MG63 (cell line): Measurements from ENCODE around the gene MLN. TPM values are rescaled to one million over a fixed set of nuclear protein-coding genes. Genes with fewer than 3 reads are reported as not detected.

ENCODE experiments used
- DNase-seq: peaks from one replicate; pipeline ENCODE4 v3.0.0-alpha.2; 2020
- H3K27me3 ChIP-seq: fragments of 250-450 bp; sonication (Bioruptor Pico); 2 replicates; pipeline ENCODE4 v1.5.1; 2020; ENCODE audit warnings: mild to moderate bottlenecking, moderate library complexity
- H3K36me3 ChIP-seq: fragments of 250-450 bp; sonication (Bioruptor Pico); 2 replicates; pipeline ENCODE4 v1.5.1; 2020; ENCODE audit warnings: mild to moderate bottlenecking, moderate library complexity
- H3K4me3 ChIP-seq: fragments of 250-450 bp; sonication (Bioruptor Pico); 2 replicates; pipeline ENCODE4 v1.5.1; 2020; ENCODE audit warnings: mild to moderate bottlenecking, moderate library complexity
- H3K9me3 ChIP-seq: fragments of 250-450 bp; sonication (Bioruptor Pico); 2 replicates; pipeline ENCODE4 v1.5.1; 2020; ENCODE audit warnings: mild to moderate bottlenecking, moderate library complexity
- total RNA-seq: library from RNA; depleted of rRNA; stranded (reverse); fragments of >200 nt; shearing (Covaris generic); gene quantifications from 2 replicates; pipeline ENCODE4 v1.2.3, GENCODE V29; 2014; ENCODE audit warnings: low replicate concordance

The MLN gene
- total RNA-seq, 1 experiment from 2014 or later, result not detected

DNA sequence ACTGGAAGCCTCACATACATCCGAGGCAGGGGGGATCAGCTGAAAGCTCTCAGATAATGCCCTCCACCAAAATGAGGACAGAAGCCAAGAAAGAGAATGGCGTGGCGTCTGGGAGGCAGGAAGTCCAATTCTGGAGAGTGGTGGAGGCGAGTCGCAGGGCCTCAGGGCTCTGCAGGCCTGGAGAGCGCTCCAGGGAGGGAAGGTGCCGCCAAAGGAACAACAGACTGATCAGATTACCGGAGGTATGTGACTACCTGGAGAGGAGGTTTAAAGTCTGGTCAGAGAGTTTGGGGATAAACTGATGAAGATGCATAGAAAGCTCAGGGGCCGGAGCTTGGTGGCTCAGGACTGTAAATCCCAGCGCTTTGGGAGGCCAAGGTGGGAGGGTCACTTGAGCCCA lies 45.9 kb downstream of the MLN start:
- Histone ChIP-seq H3K27me3 (no peaks in the 10 kb centered on the region), H3K36me3 (no peaks in the 10 kb centered on the region)
- no peak for DNase-seq

DNA sequence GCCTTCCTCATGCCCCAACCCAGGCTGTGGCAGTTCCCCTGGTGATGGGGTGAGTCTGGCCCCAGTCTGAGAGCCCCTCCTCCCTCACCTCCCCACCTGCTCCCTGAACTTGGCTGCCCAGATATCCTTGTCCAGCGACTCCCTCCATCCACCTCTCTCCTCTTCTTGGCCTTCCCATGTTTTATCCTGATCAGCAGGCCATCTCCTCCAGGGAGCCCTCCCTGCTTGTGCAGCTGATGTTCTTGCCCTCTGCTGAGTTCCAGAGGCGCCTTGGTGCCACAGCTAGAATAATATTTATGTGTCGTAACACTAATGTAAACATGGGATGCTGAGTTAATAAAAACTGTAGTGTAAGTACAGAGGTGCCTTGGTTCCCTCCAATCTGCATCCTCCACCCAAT lies 46.7 kb downstream of the MLN start:
- Histone ChIP-seq H3K9me3 (no peaks in the 10 kb centered on the region), H3K4me3 (no peak overlapping the region), H3K27me3 (no peaks in the 10 kb centered on the region), H3K36me3 (no peaks in the 10 kb centered on the region)
- no peak for DNase-seq

More for the DNA sequence above, 45.9 kb downstream of the MLN start:
- Histone ChIP-seq H3K9me3 (no peaks in the 10 kb centered on the region), H3K4me3 (no peak overlapping the region)

DNA sequence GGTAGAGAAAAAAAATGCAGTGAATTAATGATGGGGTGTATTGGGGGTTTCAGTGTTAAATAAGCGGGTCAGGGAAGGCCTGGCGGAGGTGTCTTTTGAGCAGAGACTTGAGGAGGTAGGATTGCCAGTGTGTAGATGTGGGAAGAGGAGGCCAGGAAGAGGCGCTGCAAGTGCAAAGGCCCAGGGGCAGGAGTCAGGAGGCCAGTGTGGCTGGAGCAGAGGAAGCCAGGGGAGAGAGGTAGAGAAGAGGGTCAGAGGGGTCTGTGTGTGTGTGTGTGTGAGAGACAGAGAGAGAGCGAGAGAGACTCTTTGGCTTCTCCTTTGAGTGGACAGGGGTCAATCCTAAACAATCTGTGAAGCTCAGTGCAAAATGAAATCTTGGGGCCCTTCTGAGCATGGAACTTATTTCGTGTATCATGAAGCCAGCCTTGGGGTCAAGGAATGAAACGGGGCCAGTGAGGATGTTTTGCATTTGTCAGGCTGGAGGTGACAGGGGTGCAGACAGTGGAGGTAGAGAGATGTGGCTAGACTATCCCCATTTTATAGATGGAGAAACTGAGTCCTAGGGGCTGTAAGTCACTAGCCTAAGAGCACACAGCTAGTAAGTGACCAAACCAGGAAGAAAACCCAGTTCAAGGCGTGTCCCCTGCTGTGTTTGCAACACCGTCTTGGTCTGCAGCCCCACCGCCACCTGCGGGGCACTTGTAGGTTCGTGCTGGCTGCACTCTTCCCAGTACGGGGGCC lies 47.4 kb downstream of the MLN start:
- Histone ChIP-seq H3K9me3 (no peaks in the 10 kb centered on the region), H3K27me3 (no peaks in the 10 kb centered on the region), H3K36me3 (no peaks in the 10 kb centered on the region), H3K4me3 (no peak overlapping the region)
- DNase-seq, result no peak

DNA sequence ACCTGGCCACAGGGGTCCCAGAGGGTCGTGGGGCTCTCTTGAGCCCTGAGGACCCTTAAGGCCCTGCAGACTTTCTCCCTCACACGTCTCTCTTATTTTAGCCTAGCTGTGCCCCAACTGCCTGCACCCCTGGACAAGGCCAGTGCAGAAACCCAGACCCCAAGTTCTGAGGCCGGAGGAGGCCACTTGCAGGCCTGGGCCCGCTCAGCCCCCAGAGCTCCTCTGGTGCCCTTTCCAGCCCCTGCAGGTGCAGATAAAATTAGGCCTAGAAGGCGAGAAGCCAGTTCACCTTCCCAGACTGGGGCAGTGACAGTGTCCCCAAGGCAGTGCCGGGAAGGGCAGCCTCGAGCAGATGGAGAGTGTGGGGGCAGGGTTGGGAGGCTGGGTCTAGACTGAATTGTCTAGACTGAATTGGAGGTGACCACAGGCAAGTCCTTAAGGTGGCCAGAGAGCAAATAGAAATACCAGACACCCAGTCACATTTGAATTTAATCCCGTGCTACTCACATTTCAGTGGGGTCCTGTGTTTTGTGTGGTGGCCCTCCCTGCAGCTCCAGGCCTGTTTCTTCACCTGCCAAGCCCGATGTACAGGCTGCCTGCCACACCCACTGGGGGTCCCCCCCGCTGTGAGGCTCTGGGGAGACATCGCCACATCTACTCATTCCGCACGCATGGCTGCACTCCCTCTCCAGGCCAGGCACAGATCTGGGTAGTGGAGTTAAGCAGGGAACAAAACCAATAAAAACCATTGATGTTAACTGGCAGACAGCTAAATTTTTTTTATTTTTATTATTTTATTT lies 48.5 kb downstream of the MLN start:
- Histone ChIP-seq H3K27me3 (no peaks in the 10 kb centered on the region), H3K4me3 (no peak overlapping the region), H3K9me3 (no peaks in the 10 kb centered on the region), H3K36me3 (no peaks in the 10 kb centered on the region)
- no peak for DNase-seq

GRCh38 chr6:33754222-33754621 lies 49.6 kb downstream of the MLN start:
- Histone ChIP-seq H3K4me3 (no peak overlapping the region), H3K27me3 (no peaks in the 10 kb centered on the region), H3K36me3 (no peaks in the 10 kb centered on the region), H3K9me3 (no peaks in the 10 kb centered on the region)
- DNase-seq, result no peak

- DNase-seq, result no peak
- Histone ChIP-seq H3K27me3 (no peaks in the 10 kb centered on the region), H3K36me3 (no peaks in the 10 kb centered on the region), H3K9me3 (no peaks in the 10 kb centered on the region), H3K4me3 (no peak overlapping the region)
Measured at GRCh38 chr6:33752646-33753015, 51.2 kb downstream of the MLN start.

DNA sequence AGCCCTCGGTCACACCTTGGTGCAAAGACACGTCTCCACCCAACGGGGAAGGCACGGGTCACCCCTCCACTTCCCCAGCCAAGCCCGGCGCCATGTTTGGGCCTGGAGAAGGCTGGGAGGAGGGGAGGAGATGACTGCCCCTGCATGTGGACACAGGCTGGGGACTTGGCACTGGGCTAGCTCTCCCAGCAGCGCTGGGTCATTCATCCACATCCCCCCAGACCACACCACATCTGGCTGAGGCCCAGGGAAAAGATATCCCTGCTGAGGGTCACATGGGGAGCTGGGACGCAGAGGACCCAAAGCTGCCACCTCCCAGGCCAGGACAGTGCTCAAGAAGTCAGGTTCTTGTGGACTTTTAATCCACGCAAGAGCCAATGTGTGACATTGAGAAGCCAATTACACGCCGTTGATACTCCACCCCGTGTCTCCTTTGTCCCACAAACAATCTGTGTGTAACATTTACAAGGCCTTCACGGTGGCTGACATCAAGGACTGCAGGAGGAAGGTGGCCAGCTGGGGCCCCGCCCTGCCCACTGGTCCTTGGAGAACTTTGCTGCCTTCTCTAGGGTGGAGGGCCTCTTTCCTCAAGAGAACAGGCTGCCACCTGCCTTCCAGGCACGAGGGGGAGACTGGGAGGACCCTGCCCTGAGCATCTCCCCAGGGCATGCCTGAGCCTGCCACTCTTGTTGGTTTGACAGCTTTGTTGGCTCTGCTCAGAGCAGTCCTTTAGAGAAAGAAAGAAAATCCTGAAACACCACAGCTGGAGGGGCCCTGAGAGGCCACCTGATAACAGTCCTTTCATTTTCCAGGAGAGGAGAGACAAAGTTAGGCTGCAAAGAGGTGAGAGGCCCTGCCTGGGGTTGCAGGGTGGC lies 51.8 kb downstream of the MLN start:
- DNase-seq, result no peak
- H3K9me3 ChIP-seq, result no peaks in the 10 kb centered on the region
- no peaks in the 10 kb centered on the region for H3K27me3 ChIP-seq
- no peaks in the 10 kb centered on the region for H3K36me3 ChIP-seq
- H3K4me3 ChIP-seq, result no peak overlapping the region

GRCh38 chr6:33750244-33750991 lies 53.4 kb downstream of the MLN start:
- no peak for DNase-seq
- H3K4me3 ChIP-seq, result no peak overlapping the region
- no peaks in the 10 kb centered on the region for H3K36me3 ChIP-seq
- no peaks in the 10 kb centered on the region for H3K9me3 ChIP-seq
- H3K27me3 ChIP-seq, result no peaks in the 10 kb centered on the region

- H3K9me3 ChIP-seq, result no peaks in the 10 kb centered on the region
- no peak overlapping the region for H3K4me3 ChIP-seq
- H3K27me3 ChIP-seq, result no peaks in the 10 kb centered on the region
- DNase-seq, result no peak
- no peaks in the 10 kb centered on the region for H3K36me3 ChIP-seq
Measured at GRCh38 chr6:33749401-33749800, 54.4 kb downstream of the MLN start.

DNA sequence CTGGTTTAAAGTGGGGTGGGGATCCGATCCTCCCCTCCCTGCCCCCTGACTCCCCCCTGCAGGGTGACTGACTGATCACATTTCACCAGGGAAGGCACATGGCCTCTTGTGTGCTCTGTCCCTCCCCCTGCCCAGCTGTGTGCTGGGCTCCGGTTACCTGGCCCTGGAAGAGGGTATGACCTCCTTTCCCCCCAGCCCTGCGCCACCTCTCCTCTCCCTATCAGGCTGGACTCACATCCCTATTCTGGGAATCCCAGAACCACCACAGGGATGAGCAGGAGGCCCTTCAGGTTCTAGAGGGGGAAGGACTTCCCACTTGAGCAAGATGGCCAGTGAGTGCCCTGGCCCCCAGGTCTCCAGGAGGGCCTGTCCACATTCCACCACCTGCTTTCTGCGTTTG lies 55.0 kb downstream of the MLN start:
- no peaks in the 10 kb centered on the region for H3K9me3 ChIP-seq
- no peak for DNase-seq
- H3K27me3 ChIP-seq, result no peaks in the 10 kb centered on the region
- no peak overlapping the region for H3K4me3 ChIP-seq
- no peaks in the 10 kb centered on the region for H3K36me3 ChIP-seq

DNA sequence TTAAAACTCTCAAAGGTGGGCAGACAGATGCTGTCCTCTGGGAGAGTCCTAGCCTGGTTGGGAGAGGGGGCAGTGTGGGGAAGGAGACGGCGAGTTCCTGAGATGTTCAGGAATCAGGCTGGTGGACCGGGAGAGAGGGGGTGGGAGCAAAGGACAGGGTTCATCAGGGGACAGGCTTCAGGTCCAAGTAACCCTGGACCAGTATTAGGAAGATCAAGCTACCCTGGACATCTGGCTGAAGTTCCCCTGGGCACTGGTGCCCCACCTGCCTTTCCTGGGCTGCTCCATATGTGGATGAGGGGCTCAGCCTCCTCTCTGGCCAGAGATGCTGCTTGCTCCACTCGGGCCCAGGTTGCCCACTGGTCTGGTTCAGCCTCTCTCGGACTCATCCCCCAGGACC lies 56.0 kb downstream of the MLN start:
- DNase-seq, result no peak
- no peak overlapping the region for H3K4me3 ChIP-seq
- H3K9me3 ChIP-seq, result no peaks in the 10 kb centered on the region
- no peaks in the 10 kb centered on the region for H3K27me3 ChIP-seq
- no peaks in the 10 kb centered on the region for H3K36me3 ChIP-seq

DNA sequence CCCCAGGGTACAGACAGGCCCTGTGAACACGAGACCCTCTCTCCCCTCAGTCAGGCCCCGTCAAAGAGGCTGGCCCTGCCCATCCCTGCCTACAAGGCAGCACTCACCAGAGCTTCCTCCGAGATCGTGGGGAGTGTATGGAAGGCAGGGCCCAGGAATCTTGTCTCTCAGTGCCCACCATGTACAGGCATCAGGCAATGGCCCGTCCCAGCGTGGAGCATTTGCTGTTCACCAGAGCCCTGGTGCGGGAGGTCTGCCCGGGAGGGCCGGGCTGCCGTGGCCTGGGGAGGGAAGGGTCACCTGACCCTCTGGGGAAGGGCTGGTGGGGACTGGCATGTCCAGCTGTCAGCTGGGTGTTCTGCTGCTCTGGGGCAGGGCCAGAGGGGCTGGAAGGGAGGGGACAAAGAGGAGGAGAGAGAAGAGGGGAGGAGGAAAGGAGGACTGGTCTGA lies 57.1 kb downstream of the MLN start, which contains the start of gene IP6K3:
Gene IP6K3, minus strand, starts transcription at position 255 of the 450 bp plus-strand sequence. CDS start 11,429 bp downstream, outside the sequence.
- H3K36me3 ChIP-seq, result no peaks in the 10 kb centered on the region
- H3K27me3 ChIP-seq, result no peaks in the 10 kb centered on the region
- no peaks in the 10 kb centered on the region for H3K9me3 ChIP-seq
- no peak for DNase-seq
- no peak within 1 kb of the TSS for H3K4me3 ChIP-seq

GRCh38 chr6:33746036-33746600 lies 57.7 kb downstream of the MLN start:
- Histone ChIP-seq H3K9me3 (no peaks in the 10 kb centered on the region), H3K4me3 (no peak overlapping the region), H3K27me3 (no peaks in the 10 kb centered on the region), H3K36me3 (no peaks in the 10 kb centered on the region)
- peak; percentile 11 for DNase-seq

GRCh38 chr6:33745548-33745947 lies 58.3 kb downstream of the MLN start:
- Histone ChIP-seq H3K27me3 (no peaks in the 10 kb centered on the region), H3K36me3 (no peaks in the 10 kb centered on the region), H3K4me3 (no peak overlapping the region), H3K9me3 (no peaks in the 10 kb centered on the region)
- no peak for DNase-seq

DNA sequence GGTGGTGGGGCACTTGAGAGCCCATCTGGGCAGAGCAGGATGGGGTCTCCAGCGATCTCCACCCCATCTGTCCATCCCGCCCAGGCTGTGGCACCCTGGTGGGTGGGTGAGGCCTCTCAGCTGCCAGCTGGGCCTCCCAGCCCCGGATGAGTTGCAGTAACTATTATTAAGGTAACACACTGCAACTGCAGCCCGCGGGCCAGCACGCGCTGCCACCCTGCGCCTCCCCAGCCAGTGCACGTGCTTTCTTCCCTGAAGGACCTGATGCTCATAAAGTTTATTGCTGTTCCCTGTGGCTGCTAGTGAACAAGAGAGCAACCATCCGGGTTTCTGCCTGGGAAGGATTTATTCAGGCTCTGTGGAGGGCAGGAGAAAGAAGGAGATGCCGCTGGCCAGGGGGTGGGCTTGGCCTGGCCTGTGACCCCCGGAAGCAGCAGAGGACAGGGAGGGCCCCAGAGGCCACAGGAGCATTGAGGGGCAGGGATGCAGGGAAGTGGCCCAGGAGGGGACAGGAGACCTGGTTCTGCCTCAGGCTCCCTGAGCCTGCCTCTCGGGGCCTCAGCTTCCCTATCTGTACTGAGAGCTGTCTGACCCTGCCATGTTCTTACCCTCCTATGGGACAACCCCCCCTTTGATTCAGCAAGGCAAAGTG lies 58.8 kb downstream of the MLN start:
- DNase-seq, result no peak
- H3K4me3 ChIP-seq, result no peak overlapping the region

More for the DNA sequence above, 58.8 kb downstream of the MLN start:
- no peaks in the 10 kb centered on the region for H3K9me3 ChIP-seq
- H3K36me3 ChIP-seq, result no peaks in the 10 kb centered on the region
- no peaks in the 10 kb centered on the region for H3K27me3 ChIP-seq
